ENCODE measurements around the gene MTA3. TPM values are rescaled to one million over a fixed set of nuclear protein-coding genes. Genes with fewer than 3 reads are reported as not detected.

MTA3 gene
- total and polyA plus RNA-seq, 2 experiments from 2014 or later = 52.2 to 52.9 TPM

DNA sequence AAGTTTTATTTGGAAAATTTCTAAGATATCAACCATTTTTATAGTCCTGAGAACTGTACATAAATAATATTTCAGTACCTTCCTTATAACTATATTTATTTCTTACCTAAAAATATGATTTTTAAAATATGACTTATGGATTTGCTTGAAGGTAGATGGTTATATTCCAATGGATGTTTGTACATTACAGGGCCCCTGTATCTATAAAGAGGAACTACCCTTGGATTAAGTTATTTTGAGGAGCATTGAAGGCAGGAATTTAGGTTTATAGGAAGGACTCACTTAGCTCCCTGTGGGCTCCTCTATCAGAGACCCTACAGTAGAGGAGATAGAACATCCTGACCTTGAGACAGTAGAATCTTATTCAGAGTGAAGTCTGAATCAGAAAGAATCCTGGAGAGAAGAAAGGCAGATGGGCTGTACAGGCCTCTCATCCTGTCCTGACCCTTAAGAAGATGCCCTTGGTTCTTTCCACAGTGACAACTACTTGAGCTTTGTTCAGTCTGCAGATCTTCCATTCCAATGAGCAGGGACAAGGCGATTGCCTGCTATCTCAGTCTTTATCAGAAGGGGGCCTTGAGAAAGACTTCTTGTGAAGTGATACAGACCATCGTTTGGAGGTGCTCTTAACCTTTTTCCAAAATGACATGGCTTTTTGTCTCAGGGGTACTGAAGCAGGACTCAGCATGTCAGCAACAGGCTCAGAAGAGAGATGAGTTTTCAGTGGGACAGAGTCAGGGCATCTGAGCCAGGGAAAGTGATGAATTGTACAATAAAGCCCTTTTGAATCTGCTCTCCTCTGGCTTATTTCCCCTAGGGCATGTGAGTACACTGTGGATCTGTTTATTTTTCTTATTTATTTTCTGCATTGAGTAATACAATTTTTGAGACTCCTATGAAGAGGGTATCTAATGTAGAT is 174.6 kb downstream of the MTA3 start:
- DNase-seq (ENCODE audit: low read depth in 1 of 2, low spot score in 1 of 2) = no peak
- no peak overlapping the region for H3K27ac ChIP-seq
- TF ChIP-seq, protein P1, sequence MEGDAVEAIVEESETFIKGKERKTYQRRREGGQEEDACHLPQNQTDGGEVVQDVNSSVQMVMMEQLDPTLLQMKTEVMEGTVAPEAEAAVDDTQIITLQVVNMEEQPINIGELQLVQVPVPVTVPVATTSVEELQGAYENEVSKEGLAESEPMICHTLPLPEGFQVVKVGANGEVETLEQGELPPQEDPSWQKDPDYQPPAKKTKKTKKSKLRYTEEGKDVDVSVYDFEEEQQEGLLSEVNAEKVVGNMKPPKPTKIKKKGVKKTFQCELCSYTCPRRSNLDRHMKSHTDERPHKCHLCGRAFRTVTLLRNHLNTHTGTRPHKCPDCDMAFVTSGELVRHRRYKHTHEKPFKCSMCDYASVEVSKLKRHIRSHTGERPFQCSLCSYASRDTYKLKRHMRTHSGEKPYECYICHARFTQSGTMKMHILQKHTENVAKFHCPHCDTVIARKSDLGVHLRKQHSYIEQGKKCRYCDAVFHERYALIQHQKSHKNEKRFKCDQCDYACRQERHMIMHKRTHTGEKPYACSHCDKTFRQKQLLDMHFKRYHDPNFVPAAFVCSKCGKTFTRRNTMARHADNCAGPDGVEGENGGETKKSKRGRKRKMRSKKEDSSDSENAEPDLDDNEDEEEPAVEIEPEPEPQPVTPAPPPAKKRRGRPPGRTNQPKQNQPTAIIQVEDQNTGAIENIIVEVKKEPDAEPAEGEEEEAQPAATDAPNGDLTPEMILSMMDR (IDR thresholded peaks at IDR 0.05; ENCODE audit: low read depth, low read length) = no peak
- no peaks in the 10 kb centered on the region for H3K9me3 ChIP-seq (ENCODE audit: low read depth)
- no peak overlapping the region for H3K4me3 ChIP-seq
- no peaks in the 10 kb centered on the region for H3K36me3 ChIP-seq
- peaks cover 2% of the 10 kb centered on the region for H3K4me1 ChIP-seq (ENCODE audit: low read depth)
- H3K27me3 ChIP-seq = no peaks in the 10 kb centered on the region

DNA sequence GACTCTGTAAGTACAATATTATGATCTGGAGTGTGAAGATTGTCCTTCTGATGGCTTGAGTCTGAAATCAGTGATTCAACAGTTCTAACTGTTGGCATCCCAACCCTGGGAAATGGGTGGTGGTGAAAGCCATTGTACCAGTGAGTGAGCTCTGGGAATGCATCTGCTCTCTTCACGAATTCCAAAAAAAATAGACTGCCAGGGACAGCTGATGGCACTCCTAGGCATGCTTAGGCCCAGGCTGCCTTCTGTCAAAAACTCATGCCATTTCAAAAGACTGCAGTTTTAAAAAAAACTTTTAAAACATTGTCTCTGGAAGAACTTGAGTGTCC is 175.2 kb downstream of the MTA3 start:
- TF ChIP-seq, protein P1 (IDR thresholded peaks at IDR 0.05; ENCODE audit: low read depth, low read length) = no peak
- no peak overlapping the region for H3K4me3 ChIP-seq
- H3K9me3 ChIP-seq (ENCODE audit: low read depth) = no peaks in the 10 kb centered on the region
- no peaks in the 10 kb centered on the region for H3K36me3 ChIP-seq
- no peak overlapping the region for H3K27ac ChIP-seq
- no peaks in the 10 kb centered on the region for H3K27me3 ChIP-seq
- no peak for DNase-seq (ENCODE audit: low read depth in 1 of 2, low spot score in 1 of 2)
- H3K4me1 ChIP-seq (ENCODE audit: low read depth) = peaks cover 2% of the 10 kb centered on the region

DNA sequence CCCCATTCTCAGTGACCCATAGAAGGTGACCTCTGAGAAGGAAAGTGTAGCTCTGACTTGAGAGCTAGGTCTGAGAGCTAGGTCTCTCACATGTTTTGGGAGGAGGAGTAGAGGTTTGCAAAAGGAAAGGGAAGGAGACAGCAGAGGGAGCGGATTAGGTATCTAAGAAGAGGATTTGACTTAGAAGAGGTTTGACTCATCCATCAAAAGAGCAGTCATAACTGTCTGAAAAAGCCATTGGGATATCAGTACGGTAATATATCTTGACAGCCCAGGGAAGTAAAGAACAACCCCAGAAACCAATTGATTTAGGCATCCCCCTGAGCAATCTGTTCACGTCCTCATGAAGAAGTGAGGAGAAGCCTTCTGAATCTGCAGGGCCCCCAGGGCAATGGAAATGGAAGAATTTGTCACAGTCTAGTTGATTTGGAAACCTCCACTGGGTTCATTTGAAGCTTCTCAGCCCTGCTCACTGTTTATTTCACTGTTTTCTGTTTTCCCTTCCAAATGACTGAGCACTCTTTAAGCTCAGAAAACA is 176.2 kb downstream of the MTA3 start:
- H3K36me3 ChIP-seq = no peaks in the 10 kb centered on the region

DNA sequence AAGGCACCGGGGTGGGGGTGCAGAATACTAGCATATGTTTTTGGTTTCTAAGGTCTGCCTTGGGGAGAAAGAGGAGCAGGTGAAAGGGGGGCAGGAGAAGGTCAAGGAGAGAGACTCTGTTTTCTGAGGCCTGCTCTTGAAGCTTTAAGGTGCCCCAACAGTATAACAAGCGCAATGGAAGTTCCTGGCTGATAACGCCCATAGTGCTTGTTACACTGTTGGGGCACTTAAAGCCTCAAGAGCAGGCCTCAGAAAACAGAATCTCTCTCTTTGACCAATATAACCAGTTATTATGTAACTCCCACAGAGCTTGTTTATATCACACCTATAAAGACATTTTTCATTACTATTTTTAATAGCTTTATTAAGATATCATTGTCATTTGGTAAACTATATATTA is 179.0 kb downstream of the MTA3 start:
- Histone ChIP-seq H3K9me3 (ENCODE audit: low read depth) (no peaks in the 10 kb centered on the region), H3K27me3 (no peaks in the 10 kb centered on the region), H3K4me3 (no peak overlapping the region), H3K27ac (no peak overlapping the region), H3K4me1 (ENCODE audit: low read depth) (peaks cover 9% of the 10 kb centered on the region), H3K36me3 (no peaks in the 10 kb centered on the region)
- TF ChIP-seq, protein P1 (IDR thresholded peaks at IDR 0.05; ENCODE audit: low read depth, low read length) = no peak
- DNase-seq (ENCODE audit: low read depth in 1 of 2, low spot score in 1 of 2) = peak in 1 of 2 donors; percentile 41

More for the DNA sequence above, 176.2 kb downstream of the MTA3 start:
- TF ChIP-seq, protein P1 (IDR thresholded peaks at IDR 0.05; ENCODE audit: low read depth, low read length) = no peak
- no peak overlapping the region for H3K27ac ChIP-seq
- no peak for DNase-seq (ENCODE audit: low read depth in 1 of 2, low spot score in 1 of 2)
- no peaks in the 10 kb centered on the region for H3K27me3 ChIP-seq
- H3K9me3 ChIP-seq (ENCODE audit: low read depth) = no peaks in the 10 kb centered on the region
- H3K4me3 ChIP-seq = no peak overlapping the region
- peaks cover 2% of the 10 kb centered on the region for H3K4me1 ChIP-seq (ENCODE audit: low read depth)

DNA sequence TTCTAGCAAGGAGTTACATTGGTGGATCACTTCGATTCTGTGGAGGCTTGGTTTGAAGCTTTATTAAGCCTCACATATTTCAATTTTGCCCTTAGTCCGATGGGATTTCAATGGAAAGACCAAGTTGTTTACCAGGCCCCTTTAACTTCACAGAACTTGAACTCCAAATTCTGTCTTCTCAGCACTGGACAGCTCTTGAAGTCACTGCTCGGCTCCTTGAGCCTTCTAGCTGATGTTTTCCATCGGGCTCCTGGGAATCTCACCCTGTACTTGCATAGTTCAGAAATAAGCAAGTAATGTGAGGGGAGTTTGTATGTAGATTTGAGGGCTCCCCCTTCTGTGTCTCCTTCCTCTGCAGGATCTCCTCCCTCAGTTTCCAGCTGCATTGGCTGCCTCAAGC is 180.4 kb downstream of the MTA3 start:
- Histone ChIP-seq H3K36me3 (no peaks in the 10 kb centered on the region), H3K9me3 (ENCODE audit: low read depth) (no peaks in the 10 kb centered on the region), H3K27me3 (no peaks in the 10 kb centered on the region), H3K27ac (no peak overlapping the region), H3K4me3 (no peak overlapping the region), H3K4me1 (ENCODE audit: low read depth) (peaks cover 9% of the 10 kb centered on the region)
- TF ChIP-seq, protein P1 (IDR thresholded peaks at IDR 0.05; ENCODE audit: low read depth, low read length) = no peak
- DNase-seq (ENCODE audit: low read depth in 1 of 2, low spot score in 1 of 2) = no peak
